Activated CD8-positive, alpha-beta memory T cell treated with anti-CD3 and anti-CD28 coated beads, Interleukin-2, amount 50 U/mL, for 1 hour (primary cell): ENCODE results near the gene PDE6D.

Experiments
- DNase-seq: peaks from one replicate; pipeline ENCODE4 v3.0.0-alpha.2; 2020; ENCODE audit errors: extremely low read depth

PDE6D gene

DNA sequence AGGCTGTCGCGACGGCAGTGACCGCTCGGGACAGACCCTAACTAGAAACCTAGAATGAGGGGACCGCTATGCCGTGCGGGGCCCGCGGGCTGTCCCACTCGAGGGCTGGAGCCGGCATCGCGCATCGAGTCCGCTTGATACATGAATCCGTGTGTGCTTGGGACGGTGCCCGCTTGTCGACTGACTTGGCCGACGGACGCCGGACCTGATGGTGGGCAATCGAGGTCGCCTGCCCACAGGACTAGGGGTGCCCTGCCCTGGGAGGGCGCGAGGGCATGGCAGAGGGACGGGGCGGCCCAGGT lies 73.5 kb downstream of the PDE6D start:
- DNase-seq: no peak

- DNase-seq: peak; percentile 94
Measured at GRCh38 chr2:231706731-231707624, 74.1 kb downstream of the PDE6D start.

GRCh38 chr2:231704017-231704416 lies 77.1 kb downstream of the PDE6D start:
- DNase-seq: no peak

DNA sequence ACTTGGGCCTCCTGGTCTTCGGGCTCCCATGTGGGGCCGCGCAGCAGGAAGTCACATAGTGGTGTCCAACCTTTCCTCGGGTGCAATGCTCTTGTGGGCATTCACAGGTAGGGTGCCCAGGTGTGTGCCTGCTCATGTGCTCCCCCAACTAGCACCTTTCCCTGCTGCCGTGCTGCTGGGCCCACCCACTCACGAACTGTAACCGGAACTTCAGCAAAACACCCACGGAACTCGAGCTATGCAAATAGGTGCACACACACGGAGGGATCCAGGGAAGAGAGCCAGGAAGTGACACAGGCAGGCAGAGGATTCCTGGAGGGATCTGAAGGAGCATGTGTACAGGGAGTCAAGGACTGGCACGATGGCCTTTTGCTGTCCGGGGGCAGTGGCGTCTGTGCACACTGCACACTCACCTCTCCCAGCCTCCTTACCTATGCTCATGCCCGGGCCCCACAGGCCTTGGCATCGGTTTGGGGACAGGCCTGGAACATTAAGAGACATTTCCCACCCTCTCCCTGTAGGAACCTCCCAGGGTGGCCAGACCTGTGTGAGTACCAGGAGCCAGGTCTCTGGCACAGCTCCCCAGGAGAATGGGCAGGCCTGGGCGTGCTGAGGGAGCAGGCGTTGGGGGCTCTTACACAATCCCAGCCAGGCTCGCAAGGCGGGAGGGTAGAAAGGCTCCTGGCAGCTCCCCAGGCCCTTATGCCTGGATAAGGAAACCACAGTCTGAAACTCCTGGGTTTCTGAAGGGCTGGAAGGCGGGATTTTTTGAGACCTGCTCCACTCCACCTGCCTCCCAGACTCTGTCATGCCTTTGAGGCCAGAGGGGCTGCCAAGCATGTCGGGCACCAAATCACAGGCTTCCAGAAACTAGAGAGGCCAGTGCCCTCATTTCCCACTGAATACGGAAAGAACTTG lies 79.4 kb downstream of the PDE6D start:
- DNase-seq: no peak

- DNase-seq: no peak
Measured at GRCh38 chr2:231699006-231699405, 82.1 kb downstream of the PDE6D start.

DNA sequence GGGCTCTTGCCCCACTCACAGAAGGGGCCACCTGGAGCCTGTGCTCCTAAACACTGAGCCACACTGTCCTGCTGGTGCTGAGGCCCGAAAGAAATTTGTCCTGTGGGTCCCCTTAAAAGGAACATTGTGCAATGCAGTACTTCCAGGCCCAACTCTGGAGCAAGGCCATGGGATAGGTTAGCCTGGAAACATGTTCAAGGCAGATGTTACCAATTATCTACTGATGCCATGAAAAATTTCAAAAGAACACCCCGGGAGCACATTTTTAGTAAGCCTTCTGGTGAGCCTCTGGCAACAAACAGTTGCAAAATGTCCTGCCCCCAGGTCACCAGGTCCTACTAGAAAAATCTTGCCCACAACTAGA lies 85.1 kb downstream of the PDE6D start:
- DNase-seq: no peak

GRCh38 chr2:231693956-231694355 lies 87.1 kb downstream of the PDE6D start:
- DNase-seq: no peak

DNA sequence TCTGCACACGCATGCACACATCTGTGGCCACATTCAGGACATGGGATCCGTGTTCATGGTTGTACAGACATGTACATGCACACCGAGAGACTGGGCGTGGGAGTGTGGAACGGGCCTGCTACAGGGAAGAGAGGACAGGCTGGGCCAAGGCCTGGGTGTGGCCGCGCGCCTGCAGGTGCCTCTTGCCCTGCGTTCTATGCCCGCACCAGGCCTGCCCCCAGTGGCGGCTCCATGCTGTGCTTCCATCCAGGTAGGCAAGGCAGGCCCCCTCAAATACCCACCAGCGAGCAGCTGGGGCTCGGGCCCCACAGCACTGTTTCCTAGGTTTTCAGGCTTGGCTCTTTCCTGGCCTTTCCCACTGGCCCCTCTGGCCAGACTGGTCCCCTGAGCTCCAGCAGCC lies 88.2 kb downstream of the PDE6D start:
- no peak for DNase-seq

- no peak for DNase-seq
Measured at GRCh38 chr2:231691251-231691772, 89.8 kb downstream of the PDE6D start.

DNA sequence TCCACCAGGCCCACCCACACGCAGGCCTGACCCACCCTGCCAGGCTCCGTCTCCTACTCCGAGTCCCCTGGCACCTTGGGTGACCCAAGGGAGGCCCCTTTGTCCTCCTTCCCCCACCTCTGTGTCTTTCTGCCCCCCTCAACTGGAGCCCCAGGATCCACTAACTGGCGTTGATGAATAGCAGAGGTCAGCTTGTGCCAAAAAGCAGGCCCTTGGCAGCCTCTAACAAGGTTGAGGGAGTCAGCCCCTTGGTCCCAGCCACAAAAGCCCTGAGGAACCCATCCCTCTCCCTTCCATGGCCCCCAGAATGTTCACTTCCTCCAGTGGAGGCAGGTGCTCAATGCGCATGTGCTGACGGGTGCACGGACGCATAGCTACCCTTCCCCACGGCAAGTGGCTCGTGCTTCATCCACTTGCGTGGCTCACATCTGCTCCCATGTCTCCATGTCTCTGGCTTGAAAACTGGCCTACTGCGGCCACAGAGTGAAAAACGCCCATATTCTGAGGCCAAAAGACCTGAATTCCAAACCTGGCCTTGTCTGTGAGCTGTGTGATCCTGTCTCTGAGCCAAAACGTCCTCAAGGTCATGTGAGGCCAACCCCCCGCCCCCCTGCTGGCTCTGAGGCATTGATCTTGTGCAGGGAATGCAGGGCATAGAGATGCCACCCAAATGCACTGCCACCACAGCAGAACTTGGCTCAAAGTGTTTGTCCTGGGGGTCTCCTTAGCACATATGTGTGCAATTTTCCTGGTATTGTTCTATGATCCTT lies 91.8 kb downstream of the PDE6D start:
- no peak for DNase-seq

DNA sequence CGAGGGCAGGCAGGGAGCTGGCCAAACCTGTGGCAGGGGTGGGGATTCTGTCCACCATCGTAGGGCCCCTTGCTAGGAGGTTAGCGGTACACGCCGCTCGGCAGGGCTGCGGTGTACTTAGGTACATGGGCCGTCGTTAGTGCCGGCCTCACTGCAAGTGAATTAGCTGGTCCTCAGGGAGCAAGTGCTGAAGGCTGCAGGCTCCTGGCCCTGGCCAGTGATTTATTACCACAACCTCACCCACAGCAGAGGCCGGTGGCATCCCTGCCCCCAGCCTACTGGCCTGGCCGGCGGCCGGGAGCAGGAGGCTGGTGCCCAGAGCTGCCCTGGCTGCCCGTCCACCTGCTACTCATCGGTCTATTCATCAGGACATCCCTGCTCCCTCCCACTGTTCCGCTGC lies 92.4 kb downstream of the PDE6D start:
- no peak for DNase-seq

DNA sequence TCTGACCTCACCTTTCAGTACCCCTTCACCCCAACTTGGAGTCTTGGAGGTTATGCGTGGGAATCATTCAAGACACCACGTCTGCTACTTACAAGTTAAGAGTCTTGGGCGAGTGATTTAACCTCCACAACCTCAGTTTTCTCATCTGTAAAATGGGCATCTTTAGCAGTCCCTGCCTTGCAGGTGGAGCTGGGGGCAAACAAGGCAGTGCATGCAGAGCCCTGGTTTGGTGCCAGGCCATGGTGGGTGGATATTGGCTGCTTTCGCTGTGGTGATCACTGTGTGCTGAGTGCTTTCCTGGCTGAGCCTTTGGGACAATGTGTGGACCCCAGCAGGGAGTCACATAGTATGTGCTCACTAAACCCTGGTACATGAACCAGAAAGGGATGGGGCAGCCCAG lies 93.1 kb downstream of the PDE6D start:
- DNase-seq: no peak

DNA sequence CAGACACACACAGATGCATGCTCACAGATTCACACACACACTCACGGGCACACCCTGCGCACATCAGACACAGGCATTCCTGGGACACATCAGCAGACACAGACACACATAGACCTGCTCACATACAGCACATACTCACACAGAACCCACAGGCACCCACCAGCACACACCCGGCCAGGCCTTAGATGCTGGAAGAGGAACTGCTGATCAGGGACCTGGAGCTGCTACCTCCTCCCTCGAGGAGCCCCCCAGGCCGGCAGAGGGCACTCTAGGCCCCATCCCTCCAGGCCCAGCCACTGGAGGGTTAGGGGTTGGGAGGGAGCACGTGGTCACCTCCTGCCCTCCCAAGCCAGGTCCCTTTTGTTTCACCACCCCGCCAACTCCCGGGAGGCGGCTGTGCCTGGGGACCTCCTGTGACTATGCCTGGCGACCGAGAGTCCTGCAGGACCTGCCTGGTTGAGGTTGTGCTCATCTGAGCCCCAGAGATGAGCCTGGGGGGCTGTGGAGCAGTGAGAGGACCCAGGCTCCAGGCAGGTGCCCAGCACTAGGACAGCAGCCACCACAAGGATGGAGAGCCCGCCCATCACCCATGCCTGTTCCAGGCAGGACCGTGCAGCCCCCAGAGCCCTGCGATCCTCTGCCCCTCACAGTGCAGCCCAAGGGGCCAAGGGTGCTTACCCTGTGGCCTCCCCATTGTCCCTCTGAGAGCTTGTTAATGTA lies 93.8 kb downstream of the PDE6D start:
- DNase-seq: no peak

- DNase-seq: no peak
Measured at GRCh38 chr2:231686192-231687100, 94.6 kb downstream of the PDE6D start.

DNA sequence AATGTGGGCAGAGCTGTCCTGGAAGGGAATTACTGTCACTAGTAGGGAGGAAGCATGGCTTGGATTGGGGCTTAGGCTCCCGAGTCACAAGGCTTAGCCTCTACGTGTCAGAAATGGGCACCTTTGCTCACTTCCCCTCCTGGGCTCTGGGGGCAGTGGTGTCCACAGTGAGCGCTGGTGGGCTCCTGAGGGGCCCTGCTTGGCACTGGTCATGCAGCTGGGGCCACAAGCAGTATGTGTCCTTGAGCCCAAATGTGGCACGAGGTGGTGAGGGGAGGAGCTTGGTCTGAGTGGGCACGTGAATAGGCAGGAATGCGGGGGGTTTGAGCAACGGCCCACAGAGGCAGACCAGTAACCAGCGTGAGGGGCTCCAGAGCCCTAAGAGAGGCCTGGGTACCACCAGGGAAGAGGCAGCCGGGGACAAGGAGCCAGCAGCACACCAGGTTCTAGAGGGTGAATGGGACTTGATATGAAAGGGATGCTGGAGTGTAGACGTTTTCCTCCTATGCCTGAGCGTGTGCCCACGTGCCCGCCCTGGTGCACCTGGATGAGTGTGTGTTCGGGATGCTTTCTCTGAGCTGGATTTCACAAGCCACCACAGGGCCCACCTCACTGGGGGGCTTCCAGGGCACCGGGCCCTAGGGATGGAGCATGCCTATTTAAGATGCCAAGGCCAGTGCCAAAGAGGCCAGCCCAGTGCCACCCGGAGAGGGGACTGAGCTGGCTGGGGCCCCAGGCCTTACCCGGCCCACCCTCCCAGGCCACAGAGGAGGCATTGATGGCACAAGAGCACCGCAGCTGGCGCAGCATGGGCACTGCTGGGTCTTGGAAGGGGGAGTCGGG lies 95.5 kb downstream of the PDE6D start:
- DNase-seq: no peak

- no peak for DNase-seq
Measured at GRCh38 chr2:231684314-231685223, 96.5 kb downstream of the PDE6D start.

DNA sequence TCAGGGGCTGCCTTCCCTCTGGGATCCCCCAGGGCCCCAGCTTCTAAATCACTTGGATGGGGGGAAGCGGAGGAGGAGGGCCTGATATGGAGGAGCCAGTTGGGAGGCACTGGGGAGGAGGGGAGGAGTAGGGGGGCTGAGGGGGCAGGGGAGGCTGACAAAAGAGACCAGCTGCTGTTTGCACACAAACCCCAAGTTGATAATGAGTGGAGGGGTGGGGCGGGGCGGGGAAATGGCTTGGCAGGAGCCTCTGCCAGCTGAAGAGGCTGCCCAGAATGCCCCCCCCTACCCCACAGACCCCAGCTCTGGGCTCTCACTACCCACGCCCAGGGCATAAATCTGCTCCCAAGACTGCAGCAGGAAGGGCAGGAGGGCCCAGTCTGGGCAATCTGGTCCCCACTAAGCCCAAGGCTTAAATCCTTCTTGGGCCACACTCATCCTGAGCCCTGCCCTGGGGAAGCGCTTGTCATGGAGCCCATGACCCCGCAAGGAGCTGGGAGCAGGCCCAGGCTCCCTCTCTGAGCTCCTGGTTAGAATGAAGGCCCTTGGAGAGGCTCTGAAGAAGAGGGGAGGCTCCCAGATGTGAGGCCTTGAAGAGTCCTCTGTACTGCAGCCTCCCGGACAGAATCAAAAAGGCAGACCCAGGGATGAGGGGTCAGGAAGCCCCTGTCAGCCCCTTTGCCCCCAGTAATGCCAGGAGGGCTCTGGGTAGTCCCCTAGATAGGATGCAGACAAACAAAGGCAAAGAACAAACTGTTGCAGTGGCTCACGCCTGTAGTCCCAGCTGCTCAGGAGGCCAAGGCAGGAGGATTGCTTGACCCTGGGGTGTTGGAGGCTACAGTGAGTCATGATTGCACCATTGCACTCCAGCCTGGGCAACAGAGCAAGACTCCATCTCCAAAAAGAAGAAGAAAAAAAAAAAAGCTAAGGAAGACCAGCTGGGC lies 97.5 kb downstream of the PDE6D start:
- DNase-seq: no peak
